ENCODE data around the gene TEPSIN. TPM values are rescaled to one million over a fixed set of nuclear protein-coding genes. Genes with fewer than 3 reads are reported as not detected.

Gene TEPSIN
- total and polyA plus RNA-seq, 4 donors = 20.7 to 48.7 (median 31.1) TPM

- Histone ChIP-seq H3K9ac (ENCODE audit: insufficient read depth in 1 of 2, low read length in 2 of 2) (no peak overlapping the region), H3K4me3 (no peak overlapping the region), H3K9me3 (ENCODE audit: control insufficient read depth in 4 of 4, insufficient read depth in 3 of 4, low read length in 3 of 4) (no peaks in the 10 kb centered on the region), H3K4me1 (ENCODE audit: control insufficient read depth in 5 of 5, insufficient read depth in 5 of 5, low read length in 5 of 5) (peaks cover 0 to 14% (median 6%) of the 10 kb centered on the region in 5 donors), H3K27me3 (ENCODE audit: control insufficient read depth in 3 of 3, insufficient read depth in 3 of 3, low read length in 2 of 3) (no peaks in the 10 kb centered on the region), H3K36me3 (ENCODE audit: control insufficient read depth in 4 of 4, insufficient read depth in 4 of 4, low read length in 4 of 4) (peaks cover 12 to 59% (median 16%) of the 10 kb centered on the region in 4 donors), H3K27ac (ENCODE audit: low read depth in 1 of 2, low read length in 1 of 2) (no peak overlapping the region)
- no peak for ATAC-seq (ENCODE audit: insufficient read depth, low FRiP score)
- no peak for TF ChIP-seq CTCF (IDR thresholded peaks at IDR 0.05; ENCODE audit: control extremely low read depth, extremely low read depth)
- no peak for DNase-seq
- 90 to 95% methylated on average over 31 of the region's 31 CpGs for WGBS, 2 donors
These were observed 35.0 kb upstream of the TEPSIN start for GRCh38 chr17:81273698-81274470.

- Histone ChIP-seq H3K9ac (ENCODE audit: insufficient read depth in 1 of 2, low read length in 2 of 2) (no peak overlapping the region), H3K9me3 (ENCODE audit: control insufficient read depth in 4 of 4, insufficient read depth in 3 of 4, low read length in 3 of 4) (no peaks in the 10 kb centered on the region), H3K4me3 (no peak overlapping the region), H3K36me3 (ENCODE audit: control insufficient read depth in 4 of 4, insufficient read depth in 4 of 4, low read length in 4 of 4) (peaks cover 12 to 60% (median 23%) of the 10 kb centered on the region in 4 donors), H3K27ac (ENCODE audit: low read depth in 1 of 2, low read length in 1 of 2) (peak overlapping the region in 1 of 2 donors; percentile 9), H3K4me1 (ENCODE audit: control insufficient read depth in 5 of 5, insufficient read depth in 5 of 5, low read length in 5 of 5) (peaks cover 0 to 11% (median 6%) of the 10 kb centered on the region in 5 donors), H3K27me3 (ENCODE audit: control insufficient read depth in 3 of 3, insufficient read depth in 3 of 3, low read length in 2 of 3) (no peaks in the 10 kb centered on the region)
- DNase-seq = no peak
- 30 to 71% methylated on average over 12 of the region's 12 CpGs for WGBS, 2 donors
- no peak for TF ChIP-seq CTCF (IDR thresholded peaks at IDR 0.05; ENCODE audit: control extremely low read depth, extremely low read depth)
- no peak for ATAC-seq (ENCODE audit: insufficient read depth, low FRiP score)
These were observed 33.8 kb upstream of the TEPSIN start for GRCh38 chr17:81272616-81273015.

GRCh38 chr17:81271226-81271625 is 32.4 kb upstream of the TEPSIN start:
- no peak overlapping the region for H3K4me3 ChIP-seq
- DNase-seq = no peak
- no peak for ATAC-seq (ENCODE audit: insufficient read depth, low FRiP score)
- TF ChIP-seq CTCF (IDR thresholded peaks at IDR 0.05; ENCODE audit: control extremely low read depth, extremely low read depth) = no peak
- WGBS, 2 donors = 96 to 97% methylated on average over 12 of the region's 12 CpGs
- H3K27ac ChIP-seq (ENCODE audit: low read depth in 1 of 2, low read length in 1 of 2) = no peak overlapping the region
- H3K27me3 ChIP-seq (ENCODE audit: control insufficient read depth in 3 of 3, insufficient read depth in 3 of 3, low read length in 2 of 3) = no peaks in the 10 kb centered on the region
- no peaks in the 10 kb centered on the region for H3K4me1 ChIP-seq (ENCODE audit: control insufficient read depth in 5 of 5, insufficient read depth in 5 of 5, low read length in 5 of 5)
- no peaks in the 10 kb centered on the region for H3K9me3 ChIP-seq (ENCODE audit: control insufficient read depth in 4 of 4, insufficient read depth in 3 of 4, low read length in 3 of 4)
- peaks cover 12 to 56% (median 23%) of the 10 kb centered on the region in 4 donors for H3K36me3 ChIP-seq (ENCODE audit: control insufficient read depth in 4 of 4, insufficient read depth in 4 of 4, low read length in 4 of 4)
- no peak overlapping the region for H3K9ac ChIP-seq (ENCODE audit: insufficient read depth in 1 of 2, low read length in 2 of 2)
